K562 (cell line): ENCODE data around the gene AQP2. TPM values are rescaled to one million over a fixed set of nuclear protein-coding genes. Genes with fewer than 3 reads are reported as not detected.

ENCODE experiments used
- ATAC-seq: fragments of 200-7000 bp; cut with Tn5 transposase; 3 replicates; pipeline ENCODE4 v1.9.1; 2020; ENCODE audit warnings: moderate library complexity
- BruUV-seq: library from RNA; stranded (reverse); fragments of 400-500 nt; replicated peaks from 2 replicates; lab custom pipeline; 2021; lab: Mats Ljungman, UMichigan
- CTCF ChIA-PET: fragments of 300-600 bp; formaldehyde crosslinking; extraction: SDS; loops from one replicate; lab custom pipeline; 2021; ENCODE audit warnings: low intra/inter-chr PET ratio; lab: Yijun Ruan, JAX
- POLR2A ChIA-PET: fragments of 300-600, 350-650 bp; sonication (Branson Sonifier 250); formaldehyde crosslinking; extraction: SDS; loops from one replicate; lab custom pipeline; 2021; ENCODE audit warnings: antibody characterized with exemption, inconsistent platforms; lab: Yijun Ruan, JAX
- DNase-seq, 4 experiments: peaks; one replicate each; pipeline versions ENCODE4 v3.0.0 to v3.0.0-alpha.2; 2011 to 2018; ENCODE audit warnings: low spot score in 3 of 4, mixed read lengths in 3 of 4; ENCODE audit errors: extremely low read depth in 1 of 4
- FAIRE-seq: peaks from 2 replicates; lab custom pipeline; 2011; peaks lifted over from hg19 to GRCh38; lab: Jason Lieb, UNC
- H2AFZ ChIP-seq: 2 replicates; pipeline ENCODE4 v1.6.0; 2011; ENCODE audit warnings: low read depth, low read length, control low read depth, inconsistent platforms
- H3K27ac ChIP-seq: fragments of 200-600 bp; 3 replicates; pipeline ENCODE4 v1.8.0; 2011; ENCODE audit warnings: low read depth, mild to moderate bottlenecking, control low read depth, inconsistent platforms, low read length, moderate library complexity, mixed read lengths; ENCODE audit errors: extremely low read depth
- H3K27me3 ChIP-seq, 2 experiments: fragments of 300-600 bp in 1 of 2; 2 replicates in 1 of 2; 3 replicates in 1 of 2; pipeline versions ENCODE4 v1.6.0 to v1.8.0; 2011; ENCODE audit warnings: inconsistent platforms in 2 of 2, low read length in 2 of 2, mild to moderate bottlenecking in 1 of 2, mixed read lengths in 1 of 2, moderate library complexity in 1 of 2; ENCODE audit not compliant: control insufficient read depth in 2 of 2, insufficient read depth in 2 of 2
- H3K36me3 ChIP-seq: fragments of 300-600 bp; 3 replicates; pipeline ENCODE4 v1.8.0; 2011; ENCODE audit warnings: mild to moderate bottlenecking, low read length, inconsistent platforms; ENCODE audit not compliant: control insufficient read depth, insufficient read depth
- H3K4me1 ChIP-seq, 2 experiments: fragments of 200-600 bp in 1 of 2; replicated peaks in 1 of 2; 2 replicates in 1 of 2; 3 replicates in 1 of 2; pipeline versions ENCODE4 v1.5.1 to v1.8.0; 2011; ENCODE audit warnings: inconsistent platforms in 2 of 2, low read length in 2 of 2, mild to moderate bottlenecking in 1 of 2, mixed read lengths in 1 of 2, moderate library complexity in 1 of 2; ENCODE audit not compliant: control insufficient read depth in 2 of 2, insufficient read depth in 2 of 2
- H3K4me2 ChIP-seq: 2 replicates; pipeline ENCODE4 v1.6.1; 2011; ENCODE audit warnings: low read length, control low read depth, inconsistent platforms, mixed read lengths; ENCODE audit not compliant: insufficient read depth
- H3K4me3 ChIP-seq: fragments of 200-600 bp; sonication (generic), shearing (Covaris generic); 2 replicates; pipeline ENCODE4 v1.5.1; 2016; ENCODE audit warnings: control low read depth, inconsistent platforms
- H3K79me2 ChIP-seq: fragments of 200-600 bp; 3 replicates; pipeline ENCODE4 v1.8.0; 2011; ENCODE audit warnings: low read length, inconsistent platforms; ENCODE audit not compliant: control insufficient read depth, insufficient read depth
- H3K9ac ChIP-seq, 2 experiments: 2 replicates each; pipeline versions ENCODE4 v1.6.0 to v1.6.1; 2011; ENCODE audit warnings: low read depth in 2 of 2, low read length in 2 of 2, control low read depth in 1 of 2, inconsistent platforms in 1 of 2, mild to moderate bottlenecking in 1 of 2, mixed read lengths in 1 of 2; ENCODE audit not compliant: insufficient read depth in 1 of 2
- H3K9me1 ChIP-seq: one replicate; pipeline ENCODE4 v1.6.0; 2011; ENCODE audit warnings: inconsistent platforms, mild to moderate bottlenecking, low read length, moderate library complexity; ENCODE audit not compliant: control insufficient read depth, insufficient read depth
- H3K9me3 ChIP-seq: replicated peaks from 2 replicates; pipeline ENCODE4 v1.5.1; 2011; ENCODE audit warnings: low read depth, low read length, inconsistent platforms; ENCODE audit not compliant: control insufficient read depth, insufficient read depth
- H4K20me1 ChIP-seq: replicated peaks from 2 replicates; pipeline ENCODE4 v1.6.1; 2011; ENCODE audit warnings: low read length, inconsistent platforms, mixed read lengths; ENCODE audit not compliant: control insufficient read depth, insufficient read depth
- FOXA3 ChIP-seq, 2 experiments: fragments of 450-650 bp in 1 of 2; sonication (generic) in 1 of 2; formaldehyde crosslinking; IDR thresholded peaks in 1 of 2; conservative IDR thresholded peaks in 1 of 2; 2 replicates each; pipeline versions ENCODE4 v1.4.0 to v1.8.0; 2020 to 2022; ENCODE audit warnings: mild to moderate bottlenecking in 2 of 2, missing genetic modification reagents in 1 of 2
- RCOR1 ChIP-seq, 2 experiments: IDR thresholded peaks; 2 replicates each; pipeline ENCODE4 v1.6.1; 2012; ENCODE audit warnings: low read depth in 2 of 2, low read length in 2 of 2, borderline replicate concordance in 1 of 2, improper control_type of control experiment in 1 of 2
- SMARCC2 ChIP-seq: fragments of 450-650 bp; IDR thresholded peaks from 2 replicates; pipeline ENCODE4 v1.6.1; 2017; ENCODE audit warnings: antibody characterized with exemption, moderate library complexity, mild to moderate bottlenecking, low read depth
- WGBS: fragments of 100-300 bp; shearing (Covaris generic); methylation state at CpG from one replicate; pipeline ENCODE4 v1.1.6; 2016; ENCODE audit warnings: low coverage, mixed read lengths; ENCODE audit not compliant: insufficient coverage; ENCODE audit errors: missing lambda C conversion rate; 5-methylcytosine and 5-hydroxymethylcytosine counted together
- in situ Hi-C: fragments of 300-500 bp; cut with MboI; formaldehyde crosslinking; loops from 4 replicates; pipeline ENCODE4 v1.15.0; 2018; ENCODE audit warnings: inconsistent platforms, mixed read lengths
- intact Hi-C: fragments of 100-400 bp; cut with micrococcal nuclease; formaldehyde crosslinking; loops from 2 replicates; pipeline ENCODE4 v1.14.2; 2022
- polyA plus RNA-seq, 8 experiments: library from polyadenylated mRNA; depleted of rRNA in 4 of 8; stranded (reverse) in 5 of 8; unstranded in 3 of 8; fragments of >200 nt; fragmentation: Nextera tagmentation in 2 of 8; fragmentation: Illumina TruSeq in 1 of 8; extraction: Ambion mirVana in 2 of 8; extraction: Trizol in 1 of 8; gene quantifications; 2 replicates each; pipeline versions ENCODE4 v1.2.1 to v1.2.3, GENCODE V29; 2011 to 2014; ENCODE audit warnings: inconsistent platforms in 1 of 8, missing spikeins in 1 of 8
- total RNA-seq, 7 experiments: library from RNA; depleted of rRNA in 6 of 7; stranded (reverse); fragments of >200 nt in 6 of 7; fragmentation: Illumina TruSeq in 2 of 7; extraction: Trizol in 2 of 7; gene quantifications; 2 replicates each; pipeline versions ENCODE4 v1.2.1 to v1.2.3, GENCODE V29; 2011 to 2021; ENCODE audit warnings: low replicate concordance in 1 of 7
- TF ChIP-seq, protein P1 (sequence below): fragments of 250-450 bp; sonication (Bioruptor Pico); IDR thresholded peaks from 2 replicates; pipeline ENCODE4 v1.4.0; 2020

The AQP2 gene
- total and polyA plus RNA-seq, 9 of the 15 experiments (the other 6 are each of a cell fraction or from before 2014, with no cell fraction given), result not detected

DNA sequence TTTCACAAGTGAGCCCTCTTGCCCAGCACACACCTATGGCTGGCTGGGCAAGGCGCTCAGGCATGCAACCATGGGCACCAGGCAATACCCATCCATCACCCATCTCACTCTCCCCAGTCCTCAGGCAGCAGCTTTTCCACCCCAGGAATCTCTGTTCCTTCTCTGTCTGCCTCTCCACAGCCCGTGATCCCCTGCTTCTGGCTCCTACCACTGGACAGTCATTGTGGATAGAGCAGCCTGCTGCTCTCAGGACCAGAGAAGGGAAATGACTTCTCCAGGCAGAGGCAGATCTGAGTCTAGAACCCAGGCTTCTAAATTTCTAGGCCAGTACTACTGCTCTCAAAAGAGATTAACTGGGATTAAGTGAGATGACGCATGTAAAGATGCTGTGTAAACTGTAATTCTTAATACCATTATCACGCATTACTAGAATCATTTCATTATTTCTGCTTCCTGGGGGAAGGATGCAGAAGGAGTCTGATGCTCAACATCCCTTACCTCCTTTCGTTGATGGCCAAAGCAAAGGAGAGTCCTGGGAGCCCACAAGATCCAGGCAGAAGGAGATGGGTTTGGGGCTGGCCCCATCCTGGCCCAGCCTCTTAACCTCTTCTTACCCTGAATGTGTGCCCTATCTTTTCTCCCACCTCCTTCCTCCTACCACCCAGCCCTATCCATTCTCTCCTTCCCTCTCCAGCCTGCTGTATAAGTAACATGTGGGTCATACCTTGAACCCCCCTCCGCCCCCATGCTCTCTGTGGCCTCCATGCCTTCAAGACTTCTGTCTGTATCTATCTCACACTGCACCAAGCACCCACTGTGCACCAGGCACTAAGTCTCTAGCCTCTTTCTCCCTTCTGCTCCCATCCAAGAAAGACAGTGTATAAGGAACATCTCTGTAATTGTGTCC lies 6.4 kb downstream of the AQP2 start:
- Histone ChIP-seq H4K20me1 (no peaks in the 10 kb centered on the region), H3K4me1 (peaks cover 0 to 21% of the 10 kb centered on the region in 2 experiments; a peak in 1 of 5 replicates), H3K9me3 (no peaks in the 10 kb centered on the region), H3K4me2 (no peak overlapping the region), H2AFZ (no peak overlapping the region), H3K9me1 (no peaks in the 10 kb centered on the region), H3K27ac (no peak overlapping the region), H3K27me3 (peaks cover 11 to 43% of the 10 kb centered on the region in 2 experiments; a peak in 4 of 5 replicates), H3K4me3 (no peak overlapping the region), H3K36me3 (no peaks in the 10 kb centered on the region), H3K9ac (no peak overlapping the region), H3K79me2 (no peaks in the 10 kb centered on the region)
- 3% methylated on average over 5 of the region's 6 CpGs for WGBS
- no peak for ATAC-seq
- CTCF ChIA-PET, result no interaction called here
- no peak for FAIRE-seq
- DNase-seq, result no peak
- intact Hi-C loops (no loop called here), in situ Hi-C loops (no loop called here)
- no peak for TF ChIP-seq SMARCC2
- TF ChIP-seq FOXA3 (CRISPR knock-in tag; conservative IDR thresholded peaks at IDR 0.05 in 1 of 2, IDR thresholded peaks at IDR 0.05 in 1 of 2), result no peak
- TF ChIP-seq RCOR1 (IDR thresholded peaks at IDR 0.05; ENCODE audit: borderline replicate concordance in 1 of 2, low read depth in 2 of 2, low read length in 2 of 2), result no peak
- TF ChIP-seq, protein P1, sequence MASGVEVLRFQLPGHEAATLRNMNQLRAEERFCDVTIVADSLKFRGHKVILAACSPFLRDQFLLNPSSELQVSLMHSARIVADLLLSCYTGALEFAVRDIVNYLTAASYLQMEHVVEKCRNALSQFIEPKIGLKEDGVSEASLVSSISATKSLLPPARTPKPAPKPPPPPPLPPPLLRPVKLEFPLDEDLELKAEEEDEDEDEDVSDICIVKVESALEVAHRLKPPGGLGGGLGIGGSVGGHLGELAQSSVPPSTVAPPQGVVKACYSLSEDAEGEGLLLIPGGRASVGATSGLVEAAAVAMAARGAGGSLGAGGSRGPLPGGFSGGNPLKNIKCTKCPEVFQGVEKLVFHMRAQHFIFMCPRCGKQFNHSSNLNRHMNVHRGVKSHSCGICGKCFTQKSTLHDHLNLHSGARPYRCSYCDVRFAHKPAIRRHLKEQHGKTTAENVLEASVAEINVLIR (CRISPR knock-in tag), result no peak
- BruUV-seq, result no TSS peak
- POLR2A ChIA-PET, result interaction anchor here (0.7 kb wide), 1 partner anchor 11 kb away, joined by 4 read pairs; no protein-coding TSS in a partner anchor
